Activated T-cell treated with anti-CD3 and anti-CD28 coated beads, Interleukin-2, amount 50 U/mL, for 24 hours (primary cell): ENCODE measurements around the gene COL15A1.

ENCODE experiments used
- DNase-seq: peaks from one replicate; pipeline ENCODE4 v3.0.0-alpha.2; 2020
- H3K27ac Mint-ChIP-seq: 2 replicates; pipeline ENCODE4 v1.8.0; 2020; ENCODE audit warnings: mild to moderate bottlenecking, mixed read lengths
- H3K27me3 Mint-ChIP-seq: 2 replicates; pipeline ENCODE4 v1.8.0; 2020; ENCODE audit warnings: mixed read lengths
- H3K36me3 Mint-ChIP-seq: 2 replicates; pipeline ENCODE4 v1.8.0; 2020; ENCODE audit warnings: low read depth, mixed read lengths
- H3K4me1 Mint-ChIP-seq: 2 replicates; pipeline ENCODE4 v1.8.0; 2020; ENCODE audit warnings: low read depth, mixed read lengths
- H3K4me3 Mint-ChIP-seq: 2 replicates; pipeline ENCODE4 v1.8.0; 2020; ENCODE audit warnings: mild to moderate bottlenecking, moderate library complexity, mixed read lengths
- H3K9me3 Mint-ChIP-seq: 2 replicates; pipeline ENCODE4 v1.8.0; 2020; ENCODE audit warnings: mixed read lengths

The COL15A1 gene

GRCh38 chr9:98949565-98949964 is 5.9 kb downstream of the COL15A1 start:
- Mint-ChIP-seq H3K27ac (no peak overlapping the region), H3K4me1 (peaks cover 1% of the 10 kb centered on the region), H3K27me3 (peaks cover 48% of the 10 kb centered on the region), H3K4me3 (no peak overlapping the region), H3K36me3 (no peaks in the 10 kb centered on the region), H3K9me3 (no peaks in the 10 kb centered on the region)
- DNase-seq = no peak

GRCh38 chr9:98950262-98950661 is 6.6 kb downstream of the COL15A1 start:
- DNase-seq = no peak
- Mint-ChIP-seq H3K27ac (no peak overlapping the region), H3K27me3 (peaks cover 42% of the 10 kb centered on the region), H3K36me3 (no peaks in the 10 kb centered on the region), H3K4me3 (no peak overlapping the region), H3K9me3 (no peaks in the 10 kb centered on the region), H3K4me1 (no peaks in the 10 kb centered on the region)

GRCh38 chr9:98951967-98952366 is 8.3 kb downstream of the COL15A1 start:
- no peak overlapping the region for H3K27ac Mint-ChIP-seq
- H3K4me1 Mint-ChIP-seq = no peaks in the 10 kb centered on the region
- H3K9me3 Mint-ChIP-seq = peaks cover 1% of the 10 kb centered on the region
- peaks cover 24% of the 10 kb centered on the region for H3K27me3 Mint-ChIP-seq
- H3K4me3 Mint-ChIP-seq = no peak overlapping the region
- DNase-seq = no peak
- H3K36me3 Mint-ChIP-seq = no peaks in the 10 kb centered on the region

- no peaks in the 10 kb centered on the region for H3K36me3 Mint-ChIP-seq
- no peak for DNase-seq
- H3K27ac Mint-ChIP-seq = no peak overlapping the region
- peaks cover 2% of the 10 kb centered on the region for H3K9me3 Mint-ChIP-seq
- no peaks in the 10 kb centered on the region for H3K4me1 Mint-ChIP-seq
- H3K4me3 Mint-ChIP-seq = no peak overlapping the region
- peaks cover 17% of the 10 kb centered on the region for H3K27me3 Mint-ChIP-seq
These were observed 10.0 kb downstream of the COL15A1 start for GRCh38 chr9:98953581-98954243.

GRCh38 chr9:98954244-98954610 is 10.5 kb downstream of the COL15A1 start:
- Mint-ChIP-seq H3K9me3 (peaks cover 2% of the 10 kb centered on the region), H3K4me1 (no peaks in the 10 kb centered on the region), H3K4me3 (no peak overlapping the region), H3K27me3 (peaks cover 17% of the 10 kb centered on the region), H3K27ac (no peak overlapping the region), H3K36me3 (no peaks in the 10 kb centered on the region)
- no peak for DNase-seq

- DNase-seq = no peak
- no peak overlapping the region for H3K4me3 Mint-ChIP-seq
- H3K27me3 Mint-ChIP-seq = peaks cover 17% of the 10 kb centered on the region
- no peaks in the 10 kb centered on the region for H3K36me3 Mint-ChIP-seq
- no peak overlapping the region for H3K27ac Mint-ChIP-seq
- H3K9me3 Mint-ChIP-seq = peaks cover 2% of the 10 kb centered on the region
- no peaks in the 10 kb centered on the region for H3K4me1 Mint-ChIP-seq
These were observed 11.6 kb downstream of the COL15A1 start for GRCh38 chr9:98955259-98955658.

- H3K36me3 Mint-ChIP-seq = no peaks in the 10 kb centered on the region
- H3K27ac Mint-ChIP-seq = no peak overlapping the region
- H3K27me3 Mint-ChIP-seq = peaks cover 7% of the 10 kb centered on the region
- H3K4me3 Mint-ChIP-seq = no peak overlapping the region
- no peak for DNase-seq
- peaks cover 2% of the 10 kb centered on the region for H3K9me3 Mint-ChIP-seq
- no peaks in the 10 kb centered on the region for H3K4me1 Mint-ChIP-seq
These were observed 14.1 kb downstream of the COL15A1 start for GRCh38 chr9:98957826-98958225.

GRCh38 chr9:98958271-98958984 is 14.7 kb downstream of the COL15A1 start:
- Mint-ChIP-seq H3K27me3 (peaks cover 3% of the 10 kb centered on the region), H3K4me1 (no peaks in the 10 kb centered on the region), H3K4me3 (no peak overlapping the region), H3K9me3 (peaks cover 2% of the 10 kb centered on the region), H3K27ac (no peak overlapping the region), H3K36me3 (no peaks in the 10 kb centered on the region)
- no peak for DNase-seq

GRCh38 chr9:98960409-98960808 is 16.7 kb downstream of the COL15A1 start:
- peaks cover 2% of the 10 kb centered on the region for H3K9me3 Mint-ChIP-seq

GRCh38 chr9:98961513-98962180 is 17.9 kb downstream of the COL15A1 start:
- H3K27me3 Mint-ChIP-seq = no peaks in the 10 kb centered on the region
- no peak for DNase-seq
- H3K4me1 Mint-ChIP-seq = no peaks in the 10 kb centered on the region
- no peaks in the 10 kb centered on the region for H3K36me3 Mint-ChIP-seq
- H3K27ac Mint-ChIP-seq = no peak overlapping the region
- peaks cover 2% of the 10 kb centered on the region for H3K9me3 Mint-ChIP-seq
- no peak overlapping the region for H3K4me3 Mint-ChIP-seq

More at GRCh38 chr9:98960409-98960808, 16.7 kb downstream of the COL15A1 start:
- no peak overlapping the region for H3K4me3 Mint-ChIP-seq
- H3K27ac Mint-ChIP-seq = no peak overlapping the region
- no peaks in the 10 kb centered on the region for H3K36me3 Mint-ChIP-seq
- H3K27me3 Mint-ChIP-seq = no peaks in the 10 kb centered on the region
- DNase-seq = no peak
- no peaks in the 10 kb centered on the region for H3K4me1 Mint-ChIP-seq

- no peaks in the 10 kb centered on the region for H3K27me3 Mint-ChIP-seq
- no peak overlapping the region for H3K4me3 Mint-ChIP-seq
- H3K9me3 Mint-ChIP-seq = no peaks in the 10 kb centered on the region
- H3K27ac Mint-ChIP-seq = no peak overlapping the region
- H3K36me3 Mint-ChIP-seq = no peaks in the 10 kb centered on the region
- DNase-seq = no peak
- no peaks in the 10 kb centered on the region for H3K4me1 Mint-ChIP-seq
These were observed 18.5 kb downstream of the COL15A1 start for GRCh38 chr9:98962181-98962560.

GRCh38 chr9:98962861-98963260 is 19.2 kb downstream of the COL15A1 start:
- Mint-ChIP-seq H3K27ac (no peak overlapping the region), H3K4me1 (no peaks in the 10 kb centered on the region), H3K27me3 (no peaks in the 10 kb centered on the region), H3K4me3 (no peak overlapping the region), H3K9me3 (no peaks in the 10 kb centered on the region), H3K36me3 (no peaks in the 10 kb centered on the region)
- DNase-seq = no peak

GRCh38 chr9:98964201-98964600 is 20.5 kb downstream of the COL15A1 start:
- Mint-ChIP-seq H3K27me3 (no peaks in the 10 kb centered on the region), H3K27ac (no peak overlapping the region), H3K36me3 (no peaks in the 10 kb centered on the region), H3K9me3 (no peaks in the 10 kb centered on the region), H3K4me3 (no peak overlapping the region), H3K4me1 (no peaks in the 10 kb centered on the region)
- no peak for DNase-seq

- Mint-ChIP-seq H3K4me1 (no peaks in the 10 kb centered on the region), H3K27ac (no peak overlapping the region), H3K4me3 (no peak overlapping the region), H3K27me3 (no peaks in the 10 kb centered on the region), H3K36me3 (no peaks in the 10 kb centered on the region), H3K9me3 (no peaks in the 10 kb centered on the region)
- DNase-seq = no peak
These were observed 21.2 kb downstream of the COL15A1 start for GRCh38 chr9:98964911-98965336.

- Mint-ChIP-seq H3K4me1 (no peaks in the 10 kb centered on the region), H3K27ac (no peak overlapping the region), H3K9me3 (no peaks in the 10 kb centered on the region), H3K36me3 (no peaks in the 10 kb centered on the region), H3K4me3 (no peak overlapping the region), H3K27me3 (no peaks in the 10 kb centered on the region)
- DNase-seq = no peak
These were observed 23.0 kb downstream of the COL15A1 start for GRCh38 chr9:98966676-98967075.
